ENCODE data around the gene KIAA1549. TPM values are rescaled to one million over a fixed set of nuclear protein-coding genes. Genes with fewer than 3 reads are reported as not detected.

KIAA1549 gene
- total and polyA plus RNA-seq, 2 donors (not counting 1 experiment from before 2014, with no cell fraction given), result under 0.01 to 0.52 TPM

GRCh38 chr7:138821912-138822311 is 159.3 kb downstream of the KIAA1549 start:
- H3K79me2 ChIP-seq (ENCODE audit: control insufficient read depth, insufficient read depth, low read length), result no peaks in the 10 kb centered on the region
- no peak overlapping the region for H3K4me3 ChIP-seq (ENCODE audit: control extremely low read depth in 1 of 5, extremely low read depth in 1 of 5, insufficient read depth in 1 of 5, low read depth in 2 of 5, low read length in 4 of 5)
- no peak overlapping the region for H3K9ac ChIP-seq (ENCODE audit: low read length)
- CTCF ChIA-PET, result no interaction called here
- POLR2A ChIA-PET, result no interaction called here
- no peak for DNase-seq
- H3K36me3 ChIP-seq (replicated peaks in 1 of 2; ENCODE audit: control extremely low read depth in 1 of 2, control insufficient read depth in 1 of 2, extremely low read depth in 1 of 2, insufficient read depth in 2 of 2, low read length in 1 of 2), result no peaks in the 10 kb centered on the region
- Mint-ChIP-seq H3K4me3 (no peak overlapping the region), H3K27me3 (no peaks in the 10 kb centered on the region), H3K27ac (no peak overlapping the region), H3K4me1 (no peaks in the 10 kb centered on the region), H3K9me3 (ENCODE audit: insufficient read depth) (no peaks in the 10 kb centered on the region)
- H3K27ac ChIP-seq (ENCODE audit: low read length in 2 of 2), result no peak overlapping the region
- H2AFZ ChIP-seq (ENCODE audit: insufficient read depth, low read depth, low read length, poor library complexity, severe bottlenecking), result no peak overlapping the region
- no peak overlapping the region for H3K4me2 ChIP-seq (replicated peaks; ENCODE audit: low read depth, low read length, poor library complexity, severe bottlenecking)
- H3K9me3 ChIP-seq (ENCODE audit: control extremely low read depth in 1 of 3, control insufficient read depth in 2 of 3, insufficient read depth in 1 of 3, low read length in 2 of 3), result no peaks in the 10 kb centered on the region
- no peak for ATAC-seq (ENCODE audit: low read depth)
- no peaks in the 10 kb centered on the region for H3K27me3 ChIP-seq (replicated peaks in 1 of 4; ENCODE audit: control extremely low read depth in 1 of 4, control insufficient read depth in 3 of 4, insufficient read depth in 4 of 4, low read length in 3 of 4)
- TF ChIP-seq, protein P1, sequence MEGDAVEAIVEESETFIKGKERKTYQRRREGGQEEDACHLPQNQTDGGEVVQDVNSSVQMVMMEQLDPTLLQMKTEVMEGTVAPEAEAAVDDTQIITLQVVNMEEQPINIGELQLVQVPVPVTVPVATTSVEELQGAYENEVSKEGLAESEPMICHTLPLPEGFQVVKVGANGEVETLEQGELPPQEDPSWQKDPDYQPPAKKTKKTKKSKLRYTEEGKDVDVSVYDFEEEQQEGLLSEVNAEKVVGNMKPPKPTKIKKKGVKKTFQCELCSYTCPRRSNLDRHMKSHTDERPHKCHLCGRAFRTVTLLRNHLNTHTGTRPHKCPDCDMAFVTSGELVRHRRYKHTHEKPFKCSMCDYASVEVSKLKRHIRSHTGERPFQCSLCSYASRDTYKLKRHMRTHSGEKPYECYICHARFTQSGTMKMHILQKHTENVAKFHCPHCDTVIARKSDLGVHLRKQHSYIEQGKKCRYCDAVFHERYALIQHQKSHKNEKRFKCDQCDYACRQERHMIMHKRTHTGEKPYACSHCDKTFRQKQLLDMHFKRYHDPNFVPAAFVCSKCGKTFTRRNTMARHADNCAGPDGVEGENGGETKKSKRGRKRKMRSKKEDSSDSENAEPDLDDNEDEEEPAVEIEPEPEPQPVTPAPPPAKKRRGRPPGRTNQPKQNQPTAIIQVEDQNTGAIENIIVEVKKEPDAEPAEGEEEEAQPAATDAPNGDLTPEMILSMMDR (IDR thresholded peaks at IDR 0.05), result no peak
- TF ChIP-seq EZH2 (IDR thresholded peaks at IDR 0.05; ENCODE audit: borderline replicate concordance, insufficient read depth, low read depth, low read length, poor library complexity, severe bottlenecking), result no peak
- intact Hi-C loops (cut with micrococcal nuclease), result no loop called here
- no peaks in the 10 kb centered on the region for H4K20me1 ChIP-seq (ENCODE audit: control insufficient read depth, insufficient read depth, low read length, poor library complexity, severe bottlenecking)
- 98% methylated on average over 7 of the region's 7 CpGs for WGBS (ENCODE audit: insufficient coverage)
- H3K4me1 ChIP-seq (ENCODE audit: control insufficient read depth in 2 of 2, insufficient read depth in 2 of 2, low read length in 2 of 2), result no peaks in the 10 kb centered on the region

GRCh38 chr7:138819625-138820024 is 161.6 kb downstream of the KIAA1549 start:
- intact Hi-C loops (cut with micrococcal nuclease), result no loop called here
- Histone ChIP-seq H3K4me2 (replicated peaks; ENCODE audit: low read depth, low read length, poor library complexity, severe bottlenecking) (no peak overlapping the region), H3K79me2 (ENCODE audit: control insufficient read depth, insufficient read depth, low read length) (no peaks in the 10 kb centered on the region), H4K20me1 (ENCODE audit: control insufficient read depth, insufficient read depth, low read length, poor library complexity, severe bottlenecking) (no peaks in the 10 kb centered on the region), H3K36me3 (replicated peaks in 1 of 2; ENCODE audit: control extremely low read depth in 1 of 2, control insufficient read depth in 1 of 2, extremely low read depth in 1 of 2, insufficient read depth in 2 of 2, low read length in 1 of 2) (no peaks in the 10 kb centered on the region), H3K4me1 (ENCODE audit: control insufficient read depth in 2 of 2, insufficient read depth in 2 of 2, low read length in 2 of 2) (no peaks in the 10 kb centered on the region), H3K27ac (ENCODE audit: low read length in 2 of 2) (no peak overlapping the region), H3K9me3 (ENCODE audit: control extremely low read depth in 1 of 3, control insufficient read depth in 2 of 3, insufficient read depth in 1 of 3, low read length in 2 of 3) (no peaks in the 10 kb centered on the region), H3K27me3 (replicated peaks in 1 of 4; ENCODE audit: control extremely low read depth in 1 of 4, control insufficient read depth in 3 of 4, insufficient read depth in 4 of 4, low read length in 3 of 4) (no peaks in the 10 kb centered on the region), H3K9ac (ENCODE audit: low read length) (no peak overlapping the region), H3K4me3 (ENCODE audit: control extremely low read depth in 1 of 5, extremely low read depth in 1 of 5, insufficient read depth in 1 of 5, low read depth in 2 of 5, low read length in 4 of 5) (no peak overlapping the region), H2AFZ (ENCODE audit: insufficient read depth, low read depth, low read length, poor library complexity, severe bottlenecking) (no peak overlapping the region)
- no peak overlapping the region for H3K27ac Mint-ChIP-seq
- POLR2A ChIA-PET, result no interaction called here
- no peaks in the 10 kb centered on the region for H3K9me3 Mint-ChIP-seq (ENCODE audit: insufficient read depth)
- CTCF ChIA-PET, result no interaction called here
- no peak for TF ChIP-seq EZH2 (IDR thresholded peaks at IDR 0.05; ENCODE audit: borderline replicate concordance, insufficient read depth, low read depth, low read length, poor library complexity, severe bottlenecking)
- TF ChIP-seq, protein P1 (IDR thresholded peaks at IDR 0.05), result no peak
- H3K27me3 Mint-ChIP-seq, result peaks cover 4% of the 10 kb centered on the region
- H3K4me1 Mint-ChIP-seq, result no peaks in the 10 kb centered on the region
- DNase-seq (no peak), ATAC-seq (ENCODE audit: low read depth) (no peak)
- H3K4me3 Mint-ChIP-seq, result no peak overlapping the region
- WGBS (ENCODE audit: insufficient coverage), result 100% methylated on average over 1 of the region's 3 CpGs

Data from B cell (primary cell).